Esophagus squamous epithelium (tissue), 5 donors: ENCODE results near the gene SMYD3. TPM values are rescaled to one million over a fixed set of nuclear protein-coding genes. Genes with fewer than 3 reads are reported as not detected.

Source experiments
- DNase-seq: peaks from one replicate; lab custom pipeline; 2025; lab: John Stamatoyannopoulos, UW
- H3K27ac ChIP-seq, 4 donors: fragments of 200-600 bp; sonication (generic); one replicate each; pipeline ENCODE4 v1.5.1; 2016 to 2019; ENCODE audit warnings: mild to moderate bottlenecking in 1 of 4
- H3K27me3 ChIP-seq, 4 donors: fragments of 200-600 bp; sonication (generic); 1 replicate in 3 of 4; 2 replicates in 1 of 4; pipeline versions ENCODE4 v1.5.1 to v1.6.0; 2017 to 2021; ENCODE audit warnings: antibody characterized with exemption in 1 of 4
- H3K36me3 ChIP-seq, 3 donors: fragments of 200-600 bp; sonication (generic); one replicate each; pipeline ENCODE4 v1.5.1; 2016 to 2019
- H3K4me1 ChIP-seq, 3 donors: fragments of 200-600 bp; sonication (generic); one replicate each; pipeline ENCODE4 v1.5.1; 2017 to 2019
- H3K4me3 ChIP-seq, 4 donors: fragments of 200-600 bp; sonication (generic); 1 replicate in 3 of 4; 2 replicates in 1 of 4; pipeline ENCODE4 v1.5.1; 2016 to 2019; ENCODE audit warnings: mild to moderate bottlenecking in 2 of 4, moderate library complexity in 1 of 4
- H3K9me3 ChIP-seq, 3 donors: fragments of 200-600 bp; sonication (generic); one replicate each; pipeline ENCODE4 v1.5.1; 2016 to 2019
- CTCF ChIP-seq, 6 experiments: fragments of 450-650 bp in 4 of 6; fragments of 200-600 bp in 2 of 6; sonication (generic) in 2 of 6; IDR thresholded peaks; one replicate each; pipeline ENCODE4 v1.5.1; 2016 to 2019; ENCODE audit warnings: antibody characterized with exemption in 6 of 6, mild to moderate bottlenecking in 4 of 6, moderate library complexity in 4 of 6
- POLR2A ChIP-seq, 4 donors: fragments of 450-650 bp; IDR thresholded peaks; one replicate each; pipeline ENCODE4 v1.6.1; 2017; ENCODE audit warnings: antibody characterized with exemption in 4 of 4, mild to moderate bottlenecking in 4 of 4, moderate library complexity in 3 of 4
- WGBS, 2 donors: methylation state at CpG; one replicate each; pipeline ENCODE4 v1.1.5; 2018; 5-methylcytosine and 5-hydroxymethylcytosine counted together
- intact Hi-C: fragments of 100-400 bp; cut with DNase I; formaldehyde crosslinking; loops from one replicate; pipeline ENCODE4 v1.15.0; 2022
- total RNA-seq, 4 donors: library from RNA; depleted of rRNA; stranded (reverse); fragments of >200 nt; gene quantifications; one replicate each; pipeline ENCODE4 v1.1.0, GENCODE V29; 2016
- donor health status: DM: yes; HTN: yes; CAD: no.

The SMYD3 gene
- total RNA-seq, 4 donors from 2014 or later = 8.4 to 15.8 (median 11.5) TPM

DNA sequence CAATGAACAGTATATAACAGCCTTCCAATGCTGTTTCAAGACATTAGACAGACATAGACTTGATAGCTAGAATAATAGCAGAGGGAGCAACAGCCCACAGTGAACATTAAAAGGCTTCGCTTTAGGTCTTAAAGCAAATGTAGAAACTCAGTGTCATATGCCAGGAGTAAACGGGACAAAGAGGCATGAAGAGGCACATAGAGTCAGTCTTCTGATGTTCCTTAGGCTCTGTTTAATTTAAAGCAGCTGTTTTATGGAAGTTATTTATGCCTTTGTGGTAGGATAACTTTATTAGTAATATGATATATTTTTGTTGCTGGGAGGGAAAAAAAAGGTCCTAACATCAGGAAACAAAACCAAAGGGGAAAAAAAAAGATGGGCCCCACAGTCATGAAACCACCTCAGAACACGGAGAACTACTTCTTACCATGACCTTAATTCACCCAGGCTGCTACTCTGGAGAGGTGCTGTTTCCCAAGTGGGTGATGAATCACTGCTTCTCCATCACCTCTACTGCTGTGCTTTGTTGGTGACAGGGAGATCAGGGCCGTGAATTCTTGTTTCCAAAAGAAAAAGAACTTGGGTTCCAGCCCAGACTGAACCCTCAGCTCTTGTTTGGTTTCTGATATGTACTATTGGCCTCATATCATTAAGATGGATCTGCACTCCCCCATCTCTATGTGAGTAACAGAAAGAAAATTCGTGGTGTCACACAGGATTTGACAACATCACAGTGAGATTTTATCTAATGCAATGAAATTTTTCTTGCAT lies 735.4 kb downstream of the SMYD3 start:
- Histone ChIP-seq H3K36me3 (no peaks in the 10 kb centered on the region), H3K4me1 (no peaks in the 10 kb centered on the region), H3K4me3 (no peak overlapping the region), H3K27ac (no peak overlapping the region), H3K9me3 (no peaks in the 10 kb centered on the region), H3K27me3 (no peaks in the 10 kb centered on the region)
- WGBS, 2 donors = 47 to 53% methylated on average over 5 of the region's 5 CpGs
- DNase-seq = no peak
- TF ChIP-seq CTCF (IDR thresholded peaks at IDR 0.05) (no peak), POLR2A (IDR thresholded peaks at IDR 0.05) (no peak)
- intact Hi-C loops = no loop called here

- no peaks in the 10 kb centered on the region for H3K27me3 ChIP-seq
These were observed 736.9 kb downstream of the SMYD3 start for GRCh38 chr1:245770156-245770555.

DNA sequence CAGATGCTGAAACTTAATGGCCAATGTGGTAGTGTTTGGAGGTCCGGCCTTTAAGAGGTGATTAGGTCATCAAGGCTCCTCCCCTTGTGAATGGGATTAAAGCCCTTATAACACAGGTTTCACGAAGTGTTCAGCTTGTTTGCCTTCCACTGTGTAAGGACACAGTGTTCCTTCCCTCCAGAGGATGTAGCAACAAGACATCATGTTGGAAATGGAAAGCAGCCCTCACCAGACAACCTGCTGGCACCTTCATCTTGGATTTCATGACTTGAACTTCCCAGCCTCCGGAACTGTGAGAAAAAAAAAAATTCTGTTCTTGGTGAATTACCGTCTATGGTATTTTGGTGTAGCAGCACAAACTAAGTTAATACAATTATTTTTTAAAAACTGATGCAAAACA lies 738.5 kb downstream of the SMYD3 start:
- intact Hi-C loops = no loop called here
- no peak overlapping the region for H3K4me3 ChIP-seq
- H3K27ac ChIP-seq = no peak overlapping the region
- no peaks in the 10 kb centered on the region for H3K9me3 ChIP-seq
- no peak for DNase-seq
- no peaks in the 10 kb centered on the region for H3K27me3 ChIP-seq
- H3K4me1 ChIP-seq = no peaks in the 10 kb centered on the region
- 80 to 84% methylated on average over 3 of the region's 4 CpGs for WGBS, 2 donors
- TF ChIP-seq POLR2A (IDR thresholded peaks at IDR 0.05) = no peak
- no peak for TF ChIP-seq CTCF (IDR thresholded peaks at IDR 0.05)
- H3K36me3 ChIP-seq = peaks cover 0 to 4% (median 0%) of the 10 kb centered on the region in 3 donors

More at GRCh38 chr1:245770156-245770555, 736.9 kb downstream of the SMYD3 start:
- TF ChIP-seq POLR2A (IDR thresholded peaks at IDR 0.05) = no peak
- TF ChIP-seq CTCF (IDR thresholded peaks at IDR 0.05) = no peak
- Histone ChIP-seq H3K4me1 (no peaks in the 10 kb centered on the region), H3K4me3 (no peak overlapping the region), H3K27ac (no peak overlapping the region), H3K36me3 (no peaks in the 10 kb centered on the region), H3K9me3 (no peaks in the 10 kb centered on the region)
- DNase-seq = no peak
- intact Hi-C loops = no loop called here
- 78 to 86% methylated on average over 2 of the region's 2 CpGs for WGBS, 2 donors

GRCh38 chr1:245765230-245766000 lies 741.7 kb downstream of the SMYD3 start:
- intact Hi-C loops = no loop called here
- H3K4me3 ChIP-seq = no peak overlapping the region
- no peaks in the 10 kb centered on the region for H3K4me1 ChIP-seq
- no peaks in the 10 kb centered on the region for H3K27me3 ChIP-seq
- DNase-seq = no peak
- peaks cover 0 to 15% (median 0%) of the 10 kb centered on the region in 3 donors for H3K36me3 ChIP-seq
- no peaks in the 10 kb centered on the region for H3K9me3 ChIP-seq
- WGBS, 2 donors = 89 to 93% methylated on average over 9 to 10 of the region's 10 CpGs
- H3K27ac ChIP-seq = no peak overlapping the region
- TF ChIP-seq POLR2A (IDR thresholded peaks at IDR 0.05) (no peak), CTCF (IDR thresholded peaks at IDR 0.05) (no peak)

- intact Hi-C loops = no loop called here
- TF ChIP-seq POLR2A (IDR thresholded peaks at IDR 0.05) (no peak), CTCF (IDR thresholded peaks at IDR 0.05) (no peak)
- Histone ChIP-seq H3K4me3 (no peak overlapping the region), H3K4me1 (no peaks in the 10 kb centered on the region), H3K9me3 (no peaks in the 10 kb centered on the region), H3K27ac (no peak overlapping the region), H3K27me3 (no peaks in the 10 kb centered on the region), H3K36me3 (peaks cover 0 to 15% (median 0%) of the 10 kb centered on the region in 3 donors)
- DNase-seq = no peak
- 79 to 82% methylated on average over 5 of the region's 5 CpGs for WGBS, 2 donors
These were observed 743.2 kb downstream of the SMYD3 start for GRCh38 chr1:245763873-245764331.
